Measurements from ENCODE around the gene SLC43A2. TPM values are rescaled to one million over a fixed set of nuclear protein-coding genes. Genes with fewer than 3 reads are reported as not detected.

The SLC43A2 gene
- total RNA-seq, 3 donors from 2014 or later (not counting 1 experiment from before 2014, with no cell fraction given) = 24.5 to 36.0 (median 30.3) TPM

GRCh38 chr17:1560101-1560857, 68.4 kb downstream of the SLC43A2 start:
- H3K4me3 Mint-ChIP-seq = peak overlapping the region; percentile 81
- Histone ChIP-seq H3K4me1 (ENCODE audit: control insufficient read depth, insufficient read depth, low read length) (peaks cover 32% of the 10 kb centered on the region), H3K4me3 (ENCODE audit: low read length) (no peak overlapping the region), H3K27ac (ENCODE audit: low read length) (no peak overlapping the region), H3K27me3 (ENCODE audit: control insufficient read depth, insufficient read depth, low read length) (no peaks in the 10 kb centered on the region), H3K36me3 (ENCODE audit: control insufficient read depth, insufficient read depth, low read length) (no peaks in the 10 kb centered on the region), H3K9me3 (ENCODE audit: control insufficient read depth, insufficient read depth, low read length) (no peaks in the 10 kb centered on the region)
- DNase-seq = no peak
- no peaks in the 10 kb centered on the region for H3K9me3 Mint-ChIP-seq
- no peak for ATAC-seq
- H3K27me3 Mint-ChIP-seq (ENCODE audit: low read depth in 2 of 2) = no peaks in the 10 kb centered on the region
- peaks cover 37 to 46% of the 10 kb centered on the region in 2 donors for H3K4me1 Mint-ChIP-seq
- peak overlapping the region; percentile 63 to 84 for H3K27ac Mint-ChIP-seq
- TF ChIP-seq CTCF (IDR thresholded peaks at IDR 0.05) = no peak
- intact Hi-C loops (cut with micrococcal nuclease) = no loop called here
- no peaks in the 10 kb centered on the region for H3K36me3 Mint-ChIP-seq
- WGBS (ENCODE audit: insufficient coverage) = 93% methylated on average over 22 of the region's 22 CpGs

- Histone ChIP-seq H3K36me3 (ENCODE audit: control insufficient read depth, insufficient read depth, low read length) (no peaks in the 10 kb centered on the region), H3K4me3 (ENCODE audit: low read length) (no peak overlapping the region), H3K27me3 (ENCODE audit: control insufficient read depth, insufficient read depth, low read length) (no peaks in the 10 kb centered on the region), H3K4me1 (ENCODE audit: control insufficient read depth, insufficient read depth, low read length) (peaks cover 36% of the 10 kb centered on the region), H3K9me3 (ENCODE audit: control insufficient read depth, insufficient read depth, low read length) (no peaks in the 10 kb centered on the region), H3K27ac (ENCODE audit: low read length) (no peak overlapping the region)
- peaks cover 37 to 46% of the 10 kb centered on the region in 2 donors for H3K4me1 Mint-ChIP-seq
- no peak overlapping the region for H3K27ac Mint-ChIP-seq
- TF ChIP-seq CTCF (IDR thresholded peaks at IDR 0.05) = no peak
- no peak for ATAC-seq
- H3K36me3 Mint-ChIP-seq = no peaks in the 10 kb centered on the region
- no peaks in the 10 kb centered on the region for H3K9me3 Mint-ChIP-seq
- H3K27me3 Mint-ChIP-seq (ENCODE audit: low read depth in 2 of 2) = no peaks in the 10 kb centered on the region
- 96% methylated on average over 10 of the region's 10 CpGs for WGBS (ENCODE audit: insufficient coverage)
- no peak for DNase-seq
- H3K4me3 Mint-ChIP-seq = peak overlapping the region; percentile 63
- intact Hi-C loops (cut with micrococcal nuclease) = no loop called here
These were observed 69.3 kb downstream of the SLC43A2 start for GRCh38 chr17:1559047-1560043.

GRCh38 chr17:1558401-1558800, 70.2 kb downstream of the SLC43A2 start:
- Mint-ChIP-seq H3K4me1 (peaks cover 38 to 42% of the 10 kb centered on the region in 2 donors), H3K4me3 (no peak overlapping the region), H3K9me3 (no peaks in the 10 kb centered on the region), H3K27me3 (ENCODE audit: low read depth in 2 of 2) (no peaks in the 10 kb centered on the region), H3K36me3 (no peaks in the 10 kb centered on the region), H3K27ac (no peak overlapping the region)
- ATAC-seq = no peak
- peaks cover 35% of the 10 kb centered on the region for H3K4me1 ChIP-seq (ENCODE audit: control insufficient read depth, insufficient read depth, low read length)
- no peak overlapping the region for H3K4me3 ChIP-seq (ENCODE audit: low read length)
- DNase-seq = no peak
- 100% methylated on average over 1 of the region's 3 CpGs for WGBS (ENCODE audit: insufficient coverage)
- intact Hi-C loops (cut with micrococcal nuclease) = no loop called here
- H3K36me3 ChIP-seq (ENCODE audit: control insufficient read depth, insufficient read depth, low read length) = no peaks in the 10 kb centered on the region
- TF ChIP-seq CTCF (IDR thresholded peaks at IDR 0.05) = no peak
- H3K27me3 ChIP-seq (ENCODE audit: control insufficient read depth, insufficient read depth, low read length) = no peaks in the 10 kb centered on the region
- H3K9me3 ChIP-seq (ENCODE audit: control insufficient read depth, insufficient read depth, low read length) = no peaks in the 10 kb centered on the region
- H3K27ac ChIP-seq (ENCODE audit: low read length) = no peak overlapping the region
